GM12891 (cell line): ENCODE measurements around the gene NDUFA12.

Experiments
- POLR2A ChIP-seq: IDR thresholded peaks from 2 replicates; pipeline ENCODE4 v1.6.1; 2011; ENCODE audit warnings: low read depth, low read length, control low read depth
- POLR2AphosphoS5 ChIP-seq: IDR thresholded peaks from 2 replicates; pipeline ENCODE4 v1.6.1; 2011; ENCODE audit warnings: low read depth, low read length, control low read depth
- SPI1 ChIP-seq: IDR thresholded peaks from 2 replicates; pipeline ENCODE4 v1.6.1; 2011; ENCODE audit warnings: low read depth, low read length, control low read depth
- TAF1 ChIP-seq: IDR thresholded peaks from 2 replicates; pipeline ENCODE4 v1.6.1; 2011; ENCODE audit warnings: low read depth, low read length, control low read depth

GRCh38 chr12:94994312-94994711, 9.2 kb downstream of the NDUFA12 start:
- no peak for TF ChIP-seq POLR2A
- TF ChIP-seq TAF1 = no peak
- no peak for TF ChIP-seq POLR2AphosphoS5
- no peak for TF ChIP-seq SPI1
